ENCODE data around the gene COQ2. TPM values are rescaled to one million over a fixed set of nuclear protein-coding genes. Genes with fewer than 3 reads are reported as not detected.

The COQ2 gene
- total and polyA plus RNA-seq, 9 donors: 8.4 to 18.1 (median 9.5) TPM

DNA sequence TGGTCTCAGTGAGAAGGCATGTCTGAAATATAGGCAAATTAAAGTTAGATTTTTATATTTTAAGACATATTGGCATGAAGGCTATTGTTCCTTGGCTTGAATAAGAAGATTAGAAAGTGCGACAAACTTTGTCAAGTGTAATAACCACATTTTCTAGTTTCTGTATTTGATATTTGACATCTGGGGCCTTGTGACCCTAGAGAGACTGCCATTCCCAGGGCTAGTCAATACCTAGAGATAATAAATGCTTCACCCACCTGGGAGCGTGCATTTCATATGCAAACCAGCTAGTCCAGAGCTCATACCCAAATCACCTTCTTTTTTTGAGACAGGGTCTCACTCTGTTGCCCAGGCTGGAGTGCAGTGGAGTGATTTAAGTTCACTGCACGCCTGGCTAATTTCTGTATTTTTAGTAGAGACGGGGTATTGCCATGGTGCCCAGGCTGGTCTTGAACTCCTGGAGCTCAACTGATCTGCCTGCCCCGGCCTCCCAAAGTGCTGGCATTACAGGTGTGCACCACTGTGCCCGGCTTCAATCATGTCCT lies 62.6 kb downstream of the COQ2 start:
- TF ChIP-seq CTCF (IDR thresholded peaks at IDR 0.05) (no peak), EP300 (IDR thresholded peaks at IDR 0.05) (no peak), POLR2A (IDR thresholded peaks at IDR 0.05) (no peak)
- H3K27me3 ChIP-seq: no peaks in the 10 kb centered on the region
- H3K9me3 ChIP-seq: no peaks in the 10 kb centered on the region
- 94 to 98% (median 95%) methylated on average over 6 of the region's 6 CpGs for WGBS, 3 donors
- no peak overlapping the region for H3K27ac ChIP-seq
- H3K4me1 ChIP-seq (ENCODE audit: insufficient read depth): peaks cover 4% of the 10 kb centered on the region
- no peaks in the 10 kb centered on the region for H3K36me3 ChIP-seq
- intact Hi-C loops (cut with DNase I): no loop called here
- no peak for DNase-seq
- H3K4me3 ChIP-seq: no peak overlapping the region

GRCh38 chr4:83219344-83220331 lies 65.0 kb downstream of the COQ2 start:
- peak in 2 of 5 donors; percentile 46 to 48 for DNase-seq

GRCh38 chr4:83217721-83218522 lies 66.7 kb downstream of the COQ2 start:
- H3K4me3 ChIP-seq: no peak overlapping the region
- intact Hi-C loops (cut with DNase I): no loop called here
- peaks cover 4% of the 10 kb centered on the region for H3K4me1 ChIP-seq (ENCODE audit: insufficient read depth)
- no peaks in the 10 kb centered on the region for H3K36me3 ChIP-seq
- no peak for DNase-seq
- H3K9me3 ChIP-seq: no peaks in the 10 kb centered on the region
- no peaks in the 10 kb centered on the region for H3K27me3 ChIP-seq
- TF ChIP-seq EP300 (IDR thresholded peaks at IDR 0.05): no peak
- TF ChIP-seq CTCF (IDR thresholded peaks at IDR 0.05): no peak
- TF ChIP-seq POLR2A (IDR thresholded peaks at IDR 0.05): no peak
- WGBS, 3 donors: 81 to 84% (median 81%) methylated on average over 8 of the region's 8 CpGs
- no peak overlapping the region for H3K27ac ChIP-seq

More at GRCh38 chr4:83219344-83220331, 65.0 kb downstream of the COQ2 start:
- intact Hi-C loops (cut with DNase I): no loop called here
- WGBS, 3 donors: 43 to 49% (median 46%) methylated on average over 16 of the region's 16 CpGs
- Histone ChIP-seq H3K4me3 (no peak overlapping the region), H3K27me3 (no peaks in the 10 kb centered on the region), H3K9me3 (no peaks in the 10 kb centered on the region), H3K27ac (no peak overlapping the region), H3K4me1 (ENCODE audit: insufficient read depth) (peaks cover 4% of the 10 kb centered on the region), H3K36me3 (no peaks in the 10 kb centered on the region)
- TF ChIP-seq EP300 (IDR thresholded peaks at IDR 0.05): no peak

- Histone ChIP-seq H3K27me3 (no peaks in the 10 kb centered on the region), H3K9me3 (no peaks in the 10 kb centered on the region), H3K36me3 (no peaks in the 10 kb centered on the region), H3K4me1 (ENCODE audit: insufficient read depth) (peaks cover 4% of the 10 kb centered on the region), H3K4me3 (no peak overlapping the region), H3K27ac (no peak overlapping the region)
- DNase-seq: no peak
- WGBS, 3 donors: 87 to 94% (median 94%) methylated on average over 10 of the region's 10 CpGs
- intact Hi-C loops (cut with DNase I): no loop called here
- TF ChIP-seq CTCF (IDR thresholded peaks at IDR 0.05): no peak
- TF ChIP-seq POLR2A (IDR thresholded peaks at IDR 0.05): no peak
- TF ChIP-seq EP300 (IDR thresholded peaks at IDR 0.05): no peak
Observed at GRCh38 chr4:83216959-83217683, 67.5 kb downstream of the COQ2 start.

Data from ovary (tissue), 9 donors.